ENCODE data around the gene STBD1.
"Not testable (repeated sequence)": the region's sequence is repeated elsewhere in the genome, so short reads cannot be mapped to it uniquely, and the experiment has no call there.

STBD1 gene

GRCh38 chr4:76282941-76283689 lies 23.4 kb upstream of the STBD1 start:
- no peak for DNase-seq

DNA sequence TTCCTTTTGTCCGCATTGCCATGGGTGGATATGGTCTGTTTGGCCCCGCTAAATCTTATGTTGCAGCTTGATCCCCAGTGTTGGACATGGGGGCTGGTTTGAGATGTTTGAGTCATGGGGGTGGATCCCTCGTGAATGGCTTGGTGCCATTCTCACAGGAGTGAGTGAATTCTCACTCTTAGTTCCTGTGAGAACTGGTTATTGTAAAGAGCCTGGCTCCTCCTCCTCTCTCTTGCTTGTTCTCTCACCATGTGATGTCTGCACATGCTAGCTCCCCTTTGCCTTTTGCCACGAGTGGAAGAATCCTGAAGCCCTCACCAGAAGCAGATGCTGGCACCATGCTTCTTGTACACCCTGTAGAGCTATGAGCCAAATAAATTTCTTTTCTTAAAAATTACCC lies 22.6 kb upstream of the STBD1 start:
- DNase-seq: no peak

DNA sequence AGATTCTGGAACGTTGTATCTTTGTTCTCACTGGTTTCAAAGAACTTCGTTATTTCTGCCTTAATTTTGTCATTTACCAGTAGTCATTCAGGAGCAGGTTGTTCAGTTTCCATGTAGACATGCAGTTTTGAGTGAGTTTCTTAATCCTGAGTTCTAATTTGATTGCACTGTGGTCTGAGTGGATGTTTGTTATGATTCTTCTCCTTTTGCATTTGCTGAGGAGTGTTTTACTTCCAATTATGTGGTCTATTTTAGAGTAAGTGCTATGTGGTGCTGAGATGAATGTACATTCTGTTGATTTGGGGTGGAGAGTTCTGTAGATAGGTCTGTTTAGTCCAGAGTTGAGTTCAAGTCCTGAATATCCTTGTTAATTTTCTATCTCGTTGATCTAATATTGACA lies 18.7 kb upstream of the STBD1 start:
- not testable (repeated sequence) for DNase-seq

GRCh38 chr4:76292730-76293129 lies 13.8 kb upstream of the STBD1 start:
- DNase-seq: no peak

DNA sequence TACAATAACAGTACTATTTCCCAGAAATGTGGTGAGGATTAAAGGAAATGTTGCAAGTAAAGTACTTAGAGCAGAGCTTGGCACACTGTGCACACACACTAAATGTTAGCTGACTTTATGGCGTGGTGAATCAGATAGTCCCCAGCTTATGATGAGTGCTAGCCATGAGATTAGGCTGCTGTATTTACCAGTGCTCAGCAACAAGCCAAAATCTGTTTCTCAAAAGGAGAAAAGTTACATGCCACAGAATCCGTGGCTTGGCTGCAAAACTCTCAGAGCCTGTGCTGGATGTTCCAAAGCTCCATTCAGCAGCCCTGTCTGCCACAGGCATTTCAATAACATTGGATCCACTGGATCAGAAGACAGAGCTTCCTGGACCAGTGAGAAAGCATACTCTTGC lies 12.8 kb upstream of the STBD1 start:
- no peak for DNase-seq

DNA sequence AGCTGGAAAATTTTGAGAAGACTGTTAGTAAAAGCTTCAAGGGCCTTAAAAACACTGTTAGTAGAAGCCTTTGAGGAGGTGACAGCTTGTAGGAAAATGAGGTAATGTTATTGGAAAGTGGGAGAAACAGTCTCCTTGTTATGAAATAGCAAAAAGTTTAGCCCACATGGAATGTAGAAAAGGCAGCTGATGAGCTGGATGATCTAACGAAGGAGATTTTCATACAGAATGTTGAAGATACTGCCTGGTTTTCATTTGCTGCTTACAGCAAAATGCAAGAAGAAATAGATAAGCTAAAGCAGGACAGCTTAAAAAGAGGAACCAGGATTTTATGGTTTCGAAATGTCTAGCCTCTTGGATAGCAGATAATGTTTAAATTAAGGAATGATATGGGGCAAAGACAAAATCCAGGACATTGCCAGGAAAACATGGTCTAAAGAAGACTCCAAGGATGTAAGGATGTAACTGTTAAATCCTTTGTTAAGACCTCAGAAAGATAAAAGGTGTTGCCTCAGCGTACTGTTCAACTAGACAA lies 10.2 kb upstream of the STBD1 start:
- DNase-seq: no peak

DNA sequence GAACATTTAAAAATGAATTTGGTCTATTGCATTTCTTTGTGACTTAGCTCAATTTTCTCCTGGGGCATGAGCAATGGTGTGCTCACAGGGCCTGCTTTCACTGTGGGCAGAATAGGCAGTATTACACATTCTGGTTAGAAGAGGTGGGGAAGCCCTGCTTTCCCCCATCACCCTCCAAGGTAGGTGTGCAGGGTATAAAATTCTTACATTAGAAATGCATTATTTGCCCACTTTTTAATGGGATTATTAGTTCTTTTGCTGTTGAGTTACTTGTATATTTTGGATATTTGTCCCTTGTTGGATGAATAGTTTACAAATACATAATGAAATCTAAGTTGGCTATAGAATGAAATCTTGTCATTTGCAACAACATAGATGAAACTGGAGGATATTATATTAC lies 8.3 kb upstream of the STBD1 start:
- DNase-seq: no peak

DNA sequence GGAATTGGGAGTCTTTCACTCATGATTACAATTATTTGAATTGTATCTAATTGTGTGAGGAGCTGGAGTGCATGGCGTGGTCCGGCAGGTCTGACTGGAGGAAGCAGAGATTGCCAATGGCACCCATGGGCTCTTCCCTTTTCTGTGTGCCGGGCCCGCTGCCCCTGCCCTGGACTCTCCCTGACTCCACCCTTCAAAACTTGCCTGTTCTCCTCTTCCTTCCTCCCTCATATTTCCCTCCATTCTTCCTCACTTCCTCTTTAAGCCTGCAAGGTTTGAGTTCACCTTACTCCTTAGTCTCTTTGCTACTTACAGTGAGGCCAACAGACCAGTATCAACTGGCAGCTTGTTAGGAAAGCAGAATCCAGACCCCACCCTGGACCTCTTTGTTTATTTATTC lies 6.5 kb upstream of the STBD1 start:
- DNase-seq: no peak

GRCh38 chr4:76301068-76301774 lies 5.3 kb upstream of the STBD1 start:
- peak in 3 of 58 donors; percentile 3 to 24 (median 11) for DNase-seq

- no peak for DNase-seq
These were observed 4.8 kb upstream of the STBD1 start for GRCh38 chr4:76301775-76302162.

- DNase-seq: no peak
These were observed 3.6 kb upstream of the STBD1 start for GRCh38 chr4:76302826-76303438.

GRCh38 chr4:76305033-76305687 lies 1.4 kb upstream of the STBD1 start:
- DNase-seq: no peak

- DNase-seq: peak in 35 of 58 donors; percentile 8 to 63 (median 21)
These were observed 538 bp downstream of the STBD1 start for GRCh38 chr4:76306882-76307659.

DNA sequence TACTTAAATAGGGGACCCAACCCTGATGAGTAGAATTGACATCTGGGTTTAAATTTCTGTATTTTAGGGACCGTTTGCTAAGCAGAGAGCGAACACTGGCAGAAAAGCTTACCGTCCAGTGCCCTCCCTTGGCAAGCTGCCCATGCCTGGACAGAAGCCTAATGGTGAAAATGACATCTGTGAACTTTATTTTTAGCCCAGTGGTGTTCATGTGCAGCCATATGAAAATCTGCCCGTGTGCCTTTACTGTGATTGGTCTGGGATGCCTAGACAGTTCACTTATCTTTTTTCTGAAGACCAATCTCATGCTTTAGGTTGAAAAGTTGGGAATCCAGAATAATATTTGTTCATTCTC lies 1.1 kb downstream of the STBD1 start:
- DNase-seq: peak in 1 of 58 donors; percentile 27

GRCh38 chr4:76308548-76308947 lies 2.0 kb downstream of the STBD1 start:
- DNase-seq: peak in 2 of 58 donors; percentile 5 to 11

DNA sequence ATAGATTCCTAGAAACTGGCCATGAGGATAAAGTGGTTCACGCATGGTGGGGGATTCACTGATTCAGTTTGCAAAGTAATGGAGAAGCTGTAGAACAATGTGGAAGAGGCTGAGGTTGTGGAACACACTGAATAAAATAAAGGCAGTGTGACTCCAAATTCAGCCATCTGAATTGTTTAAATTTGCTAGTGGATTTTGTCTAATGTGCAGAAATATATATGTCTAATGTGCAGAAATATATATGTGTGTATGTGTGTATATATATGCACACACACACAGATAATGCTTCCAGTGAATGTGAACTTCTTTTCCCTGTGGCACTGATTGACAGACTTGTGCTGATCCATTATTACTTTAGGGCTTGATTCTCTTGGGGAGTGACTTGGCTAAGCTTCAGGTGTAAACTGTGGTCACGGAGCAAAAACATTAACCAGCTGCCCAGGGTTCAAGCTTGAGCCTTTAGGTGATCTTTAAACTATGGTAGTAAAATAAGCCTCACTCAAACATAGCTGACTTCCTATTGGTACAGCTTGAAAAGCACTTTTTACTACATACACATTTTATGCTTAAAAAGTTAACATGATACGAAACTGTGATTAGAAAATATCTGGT lies 3.5 kb downstream of the STBD1 start:
- no peak for DNase-seq

DNA sequence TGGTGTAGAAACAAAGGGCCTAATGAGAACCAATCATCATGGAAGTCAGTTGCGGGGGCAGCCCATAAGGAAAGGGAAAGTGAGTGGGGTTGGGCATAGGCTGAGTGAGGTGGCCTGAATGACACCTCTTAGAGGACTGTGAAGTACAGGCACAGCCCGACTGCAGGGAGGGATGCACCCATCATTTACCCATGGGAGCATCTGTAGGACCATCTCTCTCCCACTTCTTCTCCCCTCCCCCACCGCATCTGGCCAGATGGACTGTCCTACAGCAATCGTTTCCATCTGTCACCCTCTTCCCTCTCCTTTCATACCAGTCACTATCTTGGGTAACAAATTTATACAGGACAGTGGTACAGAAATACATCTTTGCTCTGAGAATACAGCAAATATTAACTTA lies 4.2 kb downstream of the STBD1 start:
- no peak for DNase-seq

GRCh38 chr4:76311896-76312331 lies 5.4 kb downstream of the STBD1 start:
- DNase-seq: no peak

- no peak for DNase-seq
These were observed 5.9 kb downstream of the STBD1 start for GRCh38 chr4:76312457-76312856.

DNA sequence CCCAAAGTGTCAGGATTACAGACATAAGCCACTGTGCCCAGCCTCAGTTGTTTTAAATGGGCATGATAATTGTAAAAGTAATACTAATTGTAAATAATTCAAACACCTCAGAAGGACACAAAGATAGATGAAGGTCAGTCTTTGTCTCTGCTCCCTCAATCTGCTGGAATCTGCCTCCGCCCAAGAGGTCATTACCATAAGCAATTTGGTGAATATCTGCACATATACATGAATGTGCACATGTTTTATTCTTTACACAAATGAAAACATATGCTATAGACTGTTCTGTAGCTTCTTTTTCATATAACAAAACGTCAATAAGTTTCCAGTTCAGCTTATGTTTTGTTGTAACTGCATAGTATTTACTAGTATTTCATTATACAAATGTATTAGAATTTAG lies 7.0 kb downstream of the STBD1 start:
- DNase-seq: no peak

All from anterior cingulate cortex (tissue), 58 donors.